AG04450 (cell line): ENCODE measurements around the gene PTPMT1. TPM values are rescaled to one million over a fixed set of nuclear protein-coding genes. Genes with fewer than 3 reads are reported as not detected.

Source experiments
- CTCF ChIA-PET: fragments of 300-600, 350-600 bp; formaldehyde crosslinking; extraction: SDS; loops from one replicate; lab custom pipeline; 2022; ENCODE audit warnings: antibody characterized with exemption, inconsistent platforms; lab: Charles Lee
- POLR2A ChIA-PET: fragments of 350-600 bp; formaldehyde crosslinking; extraction: SDS; loops from one replicate; lab custom pipeline; 2021; ENCODE audit warnings: antibody characterized with exemption, inconsistent platforms; lab: Yijun Ruan, JAX
- DNase-seq: peaks from one replicate; pipeline ENCODE4 v3.0.0-alpha.2; 2011; ENCODE audit warnings: low read depth, low spot score
- H3K27ac ChIP-seq: one replicate; pipeline ENCODE4 v1.5.1; 2012; ENCODE audit warnings: low read depth, low read length, control low read depth
- H3K27me3 ChIP-seq: one replicate; pipeline ENCODE4 v1.6.0; 2012; ENCODE audit warnings: low read length; ENCODE audit not compliant: control insufficient read depth, insufficient read depth
- H3K4me3 ChIP-seq: 2 replicates; pipeline ENCODE4 v1.5.1; 2011; ENCODE audit warnings: mild to moderate bottlenecking, low read depth, low read length, control low read depth
- H3K9me3 ChIP-seq: 2 replicates; pipeline ENCODE4 v1.5.1; 2012; ENCODE audit warnings: low read length; ENCODE audit not compliant: control insufficient read depth, insufficient read depth
- polyA plus RNA-seq: library from polyadenylated mRNA; depleted of rRNA; stranded (reverse); fragments of >200 nt; gene quantifications from 2 replicates; pipeline ENCODE4 v1.2.3, GENCODE V29; 2011
- TF ChIP-seq, protein P1 (sequence below): IDR thresholded peaks from 2 replicates; pipeline ENCODE4 v1.5.1; 2011; ENCODE audit warnings: low read depth, low read length, control low read depth, inconsistent platforms

Gene PTPMT1
- polyA plus RNA-seq, 1 experiment: 39.5 TPM

DNA sequence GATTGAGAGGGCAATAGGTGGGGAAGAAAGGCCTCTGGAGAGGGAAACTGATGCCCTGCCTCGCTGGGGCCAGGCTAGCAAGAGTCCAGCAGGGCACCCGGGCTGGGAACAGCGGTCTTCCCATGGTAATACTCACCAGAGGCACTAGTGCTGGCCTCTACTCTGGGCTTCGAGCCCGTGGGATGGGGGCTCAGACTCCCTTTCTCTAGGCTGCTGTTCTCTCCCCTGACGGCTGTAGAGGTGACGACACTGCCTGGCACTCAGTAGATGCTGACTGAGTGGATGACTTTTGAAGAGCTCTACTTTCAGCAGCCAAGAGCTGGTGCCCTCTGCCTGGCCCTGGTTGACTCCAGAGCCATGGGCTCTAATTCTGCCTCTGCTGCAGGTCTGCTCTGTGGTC lies 29.6 kb downstream of the PTPMT1 start:
- CTCF ChIA-PET: no interaction called here
- POLR2A ChIA-PET: interaction anchor here (1.5 to 1.6 kb wide), 2 partner anchors 11 to 13 kb away, joined by 3 read pairs; no protein-coding TSS in a partner anchor
- peaks cover 45% of the 10 kb centered on the region for H3K27me3 ChIP-seq
- TF ChIP-seq, protein P1, sequence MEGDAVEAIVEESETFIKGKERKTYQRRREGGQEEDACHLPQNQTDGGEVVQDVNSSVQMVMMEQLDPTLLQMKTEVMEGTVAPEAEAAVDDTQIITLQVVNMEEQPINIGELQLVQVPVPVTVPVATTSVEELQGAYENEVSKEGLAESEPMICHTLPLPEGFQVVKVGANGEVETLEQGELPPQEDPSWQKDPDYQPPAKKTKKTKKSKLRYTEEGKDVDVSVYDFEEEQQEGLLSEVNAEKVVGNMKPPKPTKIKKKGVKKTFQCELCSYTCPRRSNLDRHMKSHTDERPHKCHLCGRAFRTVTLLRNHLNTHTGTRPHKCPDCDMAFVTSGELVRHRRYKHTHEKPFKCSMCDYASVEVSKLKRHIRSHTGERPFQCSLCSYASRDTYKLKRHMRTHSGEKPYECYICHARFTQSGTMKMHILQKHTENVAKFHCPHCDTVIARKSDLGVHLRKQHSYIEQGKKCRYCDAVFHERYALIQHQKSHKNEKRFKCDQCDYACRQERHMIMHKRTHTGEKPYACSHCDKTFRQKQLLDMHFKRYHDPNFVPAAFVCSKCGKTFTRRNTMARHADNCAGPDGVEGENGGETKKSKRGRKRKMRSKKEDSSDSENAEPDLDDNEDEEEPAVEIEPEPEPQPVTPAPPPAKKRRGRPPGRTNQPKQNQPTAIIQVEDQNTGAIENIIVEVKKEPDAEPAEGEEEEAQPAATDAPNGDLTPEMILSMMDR: no peak
- no peak overlapping the region for H3K27ac ChIP-seq
- H3K4me3 ChIP-seq: no peak overlapping the region
- peaks cover 5% of the 10 kb centered on the region; the same call in 1 of the 2 replicates for H3K9me3 ChIP-seq
- DNase-seq: no peak

GRCh38 chr11:47595967-47596366 lies 30.6 kb downstream of the PTPMT1 start:
- no peak overlapping the region for H3K4me3 ChIP-seq
- no peak overlapping the region for H3K27ac ChIP-seq
- no peak for DNase-seq
- TF ChIP-seq, protein P1: no peak
- H3K27me3 ChIP-seq: peaks cover 42% of the 10 kb centered on the region
- H3K9me3 ChIP-seq: no peaks in the 10 kb centered on the region
- ChIA-PET CTCF (no interaction called here), POLR2A (no interaction called here)

GRCh38 chr11:47599902-47600301 lies 34.5 kb downstream of the PTPMT1 start:
- POLR2A ChIA-PET: no interaction called here
- H3K27ac ChIP-seq: no peak overlapping the region
- H3K27me3 ChIP-seq: peaks cover 9% of the 10 kb centered on the region
- DNase-seq: no peak
- CTCF ChIA-PET: no interaction called here
- H3K9me3 ChIP-seq: no peaks in the 10 kb centered on the region
- TF ChIP-seq, protein P1: no peak
- no peak overlapping the region for H3K4me3 ChIP-seq

DNA sequence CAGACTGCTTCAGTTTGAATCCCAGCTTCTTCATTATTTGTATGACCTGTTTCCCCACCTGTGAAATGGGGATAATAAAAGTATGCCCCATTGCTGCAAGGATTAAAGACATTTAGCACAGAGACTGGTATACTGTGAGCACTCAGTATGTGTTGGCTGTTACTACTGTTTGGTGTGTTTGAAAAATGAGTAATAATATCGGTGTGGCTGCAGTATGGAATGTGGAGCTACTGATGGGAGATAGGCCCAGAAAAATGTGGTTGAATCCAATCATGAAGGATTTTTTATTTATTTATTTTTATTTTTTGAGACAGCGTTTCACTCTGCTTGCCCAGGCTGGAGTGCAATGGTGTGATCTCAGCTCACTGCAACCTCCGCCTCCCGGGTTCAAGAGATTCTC lies 37.9 kb downstream of the PTPMT1 start:
- ChIA-PET CTCF (no interaction called here), POLR2A (no interaction called here)
- TF ChIP-seq, protein P1: no peak
- no peaks in the 10 kb centered on the region for H3K9me3 ChIP-seq
- DNase-seq: no peak
- H3K27ac ChIP-seq: no peak overlapping the region
- H3K27me3 ChIP-seq: no peaks in the 10 kb centered on the region
- H3K4me3 ChIP-seq: no peak overlapping the region

- H3K9me3 ChIP-seq: no peaks in the 10 kb centered on the region
- H3K27me3 ChIP-seq: no peaks in the 10 kb centered on the region
- no peak overlapping the region for H3K27ac ChIP-seq
- H3K4me3 ChIP-seq: no peak overlapping the region
- ChIA-PET POLR2A (interaction anchor here (0.6 kb wide), 1 partner anchor 778 kb away, joined by 11 read pairs; no protein-coding TSS in a partner anchor), CTCF (interaction anchor here (2.0 kb wide), 1 partner anchor 12 kb away, joined by 13 read pairs; no protein-coding TSS in a partner anchor)
- TF ChIP-seq, protein P1: no peak
- DNase-seq: no peak
Measured at GRCh38 chr11:47605921-47606320, 40.5 kb downstream of the PTPMT1 start.
